ENCODE measurements around the gene MED7.

Gene MED7

DNA sequence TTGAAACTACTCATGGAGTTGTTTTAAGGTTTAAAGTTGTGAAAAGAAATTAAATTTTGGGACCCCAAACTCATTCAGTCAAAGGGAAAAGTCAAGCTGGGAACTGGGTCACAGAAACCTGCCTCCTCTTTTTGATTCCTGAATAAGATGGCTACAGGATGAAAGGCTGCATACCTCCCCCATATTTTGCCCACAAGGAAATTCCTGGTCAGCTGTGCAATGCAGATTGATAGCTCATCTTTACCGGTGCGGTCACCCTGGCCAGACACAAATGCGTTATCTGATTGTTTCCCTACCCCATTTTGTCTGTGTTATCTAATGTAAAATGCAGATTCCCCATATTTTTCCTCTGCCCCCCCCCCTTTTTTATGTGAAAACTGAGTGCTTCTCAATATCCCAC lies 35.2 kb downstream of the MED7 start:
- Histone ChIP-seq H3K4me1 (ENCODE audit: control insufficient read depth in 2 of 2, insufficient read depth in 2 of 2, low read length in 2 of 2) (no peaks in the 10 kb centered on the region), H3K27me3 (ENCODE audit: control insufficient read depth in 2 of 2, insufficient read depth in 2 of 2, low read length in 2 of 2) (no peaks in the 10 kb centered on the region), H3K9me3 (ENCODE audit: control insufficient read depth in 2 of 2, low read length in 2 of 2) (no peaks in the 10 kb centered on the region), H3K4me3 (ENCODE audit: low read length in 2 of 2) (no peak overlapping the region), H3K27ac (ENCODE audit: low read depth in 2 of 2, low read length in 2 of 2) (peak overlapping the region in 1 of 2 donors; percentile 29), H3K9ac (ENCODE audit: low read depth in 1 of 2, low read length in 2 of 2) (no peak overlapping the region), H3K36me3 (ENCODE audit: control insufficient read depth in 2 of 2, insufficient read depth in 2 of 2, low read length in 2 of 2) (no peaks in the 10 kb centered on the region)

DNA sequence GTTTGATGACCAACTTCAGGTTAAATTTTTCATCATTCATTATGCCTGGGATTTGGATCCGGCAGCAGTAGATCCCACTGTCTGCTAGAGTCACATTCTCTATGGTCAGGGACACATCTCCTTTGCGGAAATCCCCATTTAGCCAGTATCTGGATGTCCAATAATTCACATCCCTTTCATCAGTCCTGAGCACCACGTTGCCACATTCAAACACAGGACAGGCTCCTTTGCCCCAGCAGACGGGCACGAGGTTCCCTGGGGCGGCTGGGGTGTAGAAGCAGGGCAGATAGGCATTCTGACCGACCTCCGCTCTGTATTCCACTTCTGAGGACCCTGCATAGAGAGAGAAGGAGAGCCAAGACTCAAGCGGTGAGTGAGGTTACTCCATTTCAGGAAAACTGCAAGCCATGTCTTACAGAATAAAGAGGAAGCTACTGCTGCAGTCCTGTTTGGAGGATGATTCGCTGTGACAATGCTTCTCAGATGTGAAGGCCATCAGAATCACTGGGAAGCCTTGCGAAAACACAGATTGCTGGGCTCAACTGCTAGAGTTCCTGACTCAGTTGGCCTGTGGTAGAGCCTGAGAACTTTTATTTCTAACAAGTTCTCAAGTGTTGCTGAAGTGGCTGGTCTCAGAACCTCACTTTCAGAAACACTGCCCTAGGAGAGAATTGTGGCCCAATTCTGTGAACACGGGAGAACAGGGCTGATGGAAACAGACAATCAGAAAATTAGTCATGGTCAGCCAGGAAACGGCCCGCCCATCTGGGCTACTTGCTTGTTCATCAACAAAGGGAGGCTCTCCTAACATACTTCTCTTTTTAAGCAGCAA lies 35.8 kb downstream of the MED7 start:
- peak overlapping the region in 1 of 2 donors; percentile 29 for H3K27ac ChIP-seq (ENCODE audit: low read depth in 2 of 2, low read length in 2 of 2)
- no peak overlapping the region for H3K4me3 ChIP-seq (ENCODE audit: low read length in 2 of 2)
- H3K9ac ChIP-seq (ENCODE audit: low read depth in 1 of 2, low read length in 2 of 2) = no peak overlapping the region

DNA sequence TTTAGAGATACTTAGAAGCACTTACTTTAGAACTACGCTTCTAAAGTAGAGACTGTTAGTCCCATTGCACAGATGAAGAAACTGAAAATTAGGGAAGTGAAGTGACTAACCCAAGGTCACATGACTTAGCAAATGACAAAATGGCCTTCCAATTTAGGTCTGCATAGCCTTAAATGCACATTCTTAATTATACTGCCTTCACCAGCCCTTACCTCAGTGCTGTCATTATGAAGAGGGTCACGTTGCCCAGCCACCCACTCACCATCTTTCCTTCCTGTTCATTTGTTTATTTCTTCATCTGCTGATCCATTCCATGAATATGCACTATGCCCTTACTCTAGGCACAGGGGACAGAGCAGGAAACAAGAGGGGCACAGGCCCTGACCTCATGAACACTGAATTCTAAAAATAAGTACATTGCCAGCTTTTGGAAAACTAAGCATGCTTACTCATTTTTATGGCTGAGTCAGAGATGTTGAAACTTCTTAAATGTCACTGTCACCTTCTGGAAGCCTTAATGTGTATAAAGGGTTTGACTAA lies 42.5 kb downstream of the MED7 start:
- Histone ChIP-seq H3K4me3 (ENCODE audit: low read length in 2 of 2) (no peak overlapping the region), H3K9ac (ENCODE audit: low read depth in 1 of 2, low read length in 2 of 2) (no peak overlapping the region), H3K9me3 (ENCODE audit: control insufficient read depth in 2 of 2, low read length in 2 of 2) (no peaks in the 10 kb centered on the region), H3K27ac (ENCODE audit: low read depth in 2 of 2, low read length in 2 of 2) (no peak overlapping the region), H3K27me3 (ENCODE audit: control insufficient read depth in 2 of 2, insufficient read depth in 2 of 2, low read length in 2 of 2) (no peaks in the 10 kb centered on the region), H3K36me3 (ENCODE audit: control insufficient read depth in 2 of 2, insufficient read depth in 2 of 2, low read length in 2 of 2) (no peaks in the 10 kb centered on the region), H3K4me1 (ENCODE audit: control insufficient read depth in 2 of 2, insufficient read depth in 2 of 2, low read length in 2 of 2) (no peaks in the 10 kb centered on the region)

More for the DNA sequence above, 35.8 kb downstream of the MED7 start:
- Histone ChIP-seq H3K27me3 (ENCODE audit: control insufficient read depth in 2 of 2, insufficient read depth in 2 of 2, low read length in 2 of 2) (no peaks in the 10 kb centered on the region), H3K36me3 (ENCODE audit: control insufficient read depth in 2 of 2, insufficient read depth in 2 of 2, low read length in 2 of 2) (no peaks in the 10 kb centered on the region), H3K9me3 (ENCODE audit: control insufficient read depth in 2 of 2, low read length in 2 of 2) (no peaks in the 10 kb centered on the region), H3K4me1 (ENCODE audit: control insufficient read depth in 2 of 2, insufficient read depth in 2 of 2, low read length in 2 of 2) (no peaks in the 10 kb centered on the region)

DNA sequence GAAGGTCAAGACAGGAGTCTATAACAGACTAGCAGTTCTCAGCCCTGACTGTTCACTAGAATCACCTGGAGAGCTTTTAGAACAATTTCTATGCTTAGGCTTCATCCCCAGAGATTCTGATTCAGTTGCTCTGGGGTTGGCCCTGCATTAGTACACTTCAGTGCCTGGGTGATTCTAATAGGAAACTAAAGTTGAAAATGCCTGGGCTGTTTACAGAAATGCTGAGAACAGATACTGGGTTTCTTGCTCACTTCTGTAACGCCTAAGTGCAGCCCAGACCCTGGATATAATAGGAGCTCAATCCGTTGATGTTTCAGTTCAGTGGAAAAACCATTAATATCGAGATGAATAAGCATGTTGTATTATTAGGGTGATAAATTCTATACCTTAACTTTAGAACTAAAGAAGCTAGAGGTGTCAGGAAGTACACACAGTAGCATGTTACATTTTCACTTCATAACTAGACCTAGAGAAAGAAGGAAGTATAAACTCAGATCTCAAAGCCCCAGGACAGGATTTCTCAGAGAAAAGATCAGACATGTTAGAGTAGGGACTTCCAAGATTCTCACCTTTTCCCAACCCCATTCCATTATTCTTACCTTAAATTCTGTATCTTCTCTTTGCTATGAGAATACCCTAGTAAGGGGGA lies 54.2 kb downstream of the MED7 start:
- Histone ChIP-seq H3K27me3 (ENCODE audit: control insufficient read depth in 2 of 2, insufficient read depth in 2 of 2, low read length in 2 of 2) (no peaks in the 10 kb centered on the region), H3K9ac (ENCODE audit: low read depth in 1 of 2, low read length in 2 of 2) (no peak overlapping the region), H3K4me1 (ENCODE audit: control insufficient read depth in 2 of 2, insufficient read depth in 2 of 2, low read length in 2 of 2) (no peaks in the 10 kb centered on the region), H3K36me3 (ENCODE audit: control insufficient read depth in 2 of 2, insufficient read depth in 2 of 2, low read length in 2 of 2) (peaks cover 0 to 3% of the 10 kb centered on the region in 2 donors), H3K4me3 (ENCODE audit: low read length in 2 of 2) (no peak overlapping the region), H3K9me3 (ENCODE audit: control insufficient read depth in 2 of 2, low read length in 2 of 2) (no peaks in the 10 kb centered on the region), H3K27ac (ENCODE audit: low read depth in 2 of 2, low read length in 2 of 2) (no peak overlapping the region)

Measured in mucosa of rectum (tissue), 2 donors.